Motor neuron (in vitro differentiated cells): ENCODE data around the gene SPDEF. TPM values are rescaled to one million over a fixed set of nuclear protein-coding genes. Genes with fewer than 3 reads are reported as not detected.

ENCODE experiments used
- ATAC-seq, 8 experiments: fragments of 200-7000 bp; cut with Tn5 transposase; replicated peaks in 6 of 8; 2 replicates each; pipeline ENCODE4 v1.8.0; 2021; ENCODE audit warnings: mild to moderate bottlenecking in 8 of 8, moderate library complexity in 8 of 8
- H3K27ac ChIP-seq, 2 donors: fragments of 250-450 bp; sonication (Bioruptor Pico); 2 replicates each; pipeline ENCODE4 v1.9.0; 2021; ENCODE audit warnings: antibody characterized with exemption in 2 of 2, mild to moderate bottlenecking in 2 of 2, moderate library complexity in 1 of 2
- H3K4me1 ChIP-seq, 2 donors: fragments of 250-450 bp; sonication (Bioruptor Pico); replicated peaks in 1 of 2; 2 replicates each; pipeline ENCODE4 v1.6.1; 2021; ENCODE audit warnings: antibody characterized with exemption in 2 of 2, mild to moderate bottlenecking in 2 of 2, moderate library complexity in 1 of 2
- H3K4me3 ChIP-seq, 5 donors: fragments of 250-450 bp; sonication (Bioruptor Pico); 2 replicates each; pipeline ENCODE4 v1.9.0; 2021; ENCODE audit warnings: antibody characterized with exemption in 5 of 5, mild to moderate bottlenecking in 5 of 5, moderate library complexity in 4 of 5
- WGBS, 10 experiments: fragments of 450-650 bp; shearing (Covaris generic); methylation state at CpG; one replicate each; pipeline ENCODE4 v1.0.0; 2022; 5-methylcytosine and 5-hydroxymethylcytosine counted together
- in situ Hi-C, 9 experiments: fragments of 400-800 bp; cut with MboI; loops; one replicate each; pipeline ENCODE4 v1.15.0; 2021; ENCODE audit warnings: low sequenced_read_pairs in 9 of 9, low pct_unique_long_range_greater_than_20kb in 2 of 9; ENCODE audit not compliant: unreplicated experiment in 9 of 9
- total RNA-seq, 8 experiments: library from RNA; unstranded; fragments of 300-600 nt; gene quantifications; 2 replicates each; pipeline versions ENCODE4 v1.2.3 to v1.2.4, GENCODE V29; 2022

Gene SPDEF
- total RNA-seq, 8 experiments from 2014 or later, result 0.13 to 0.57 (median 0.37) TPM; not detected in 2

DNA sequence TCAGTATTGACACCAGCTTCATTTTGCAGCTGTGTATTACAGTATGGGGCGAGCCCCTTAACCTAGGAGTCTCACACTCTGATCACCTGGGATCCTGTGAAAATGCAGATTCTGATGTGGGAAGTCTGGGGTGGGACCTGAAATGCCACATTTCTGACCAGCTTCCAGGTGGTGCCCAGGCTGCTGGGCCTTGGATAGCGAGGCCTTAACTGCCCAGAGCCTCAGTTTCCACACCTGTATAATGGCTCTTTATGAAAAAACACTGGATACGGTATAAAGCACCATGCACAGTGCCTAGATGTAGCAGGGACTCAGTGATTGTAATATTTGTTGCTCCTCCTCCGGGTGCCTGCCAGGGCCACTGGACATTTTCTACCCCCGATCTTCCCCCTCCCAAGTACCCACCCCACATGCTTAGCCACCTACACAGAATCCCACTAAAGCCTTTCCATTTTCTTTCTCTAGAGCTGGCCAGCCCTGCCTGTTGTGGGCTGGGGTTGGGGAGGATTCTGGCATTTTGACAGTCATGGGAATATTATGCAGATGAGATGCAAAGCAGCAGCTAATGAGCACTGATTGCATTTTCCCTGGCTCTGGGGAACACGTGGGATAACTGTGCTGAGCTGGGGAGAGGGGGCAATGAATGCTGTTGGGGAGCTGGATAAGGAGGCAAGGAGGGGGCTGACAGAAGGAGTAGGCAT, 44.8 kb downstream of the SPDEF start:
- H3K4me3 ChIP-seq, result no peak overlapping the region
- peak in 1 of 8 experiments; percentile 79 for ATAC-seq
- 60 to 100% (median 94%) methylated on average over 1 to 3 of the region's 6 CpGs; no CpG with 5 or more reads in 4 of the 10 experiments for WGBS, 10 experiments
- peaks cover 36 to 43% of the 10 kb centered on the region in 2 donors for H3K4me1 ChIP-seq
- no peak overlapping the region for H3K27ac ChIP-seq
- in situ Hi-C loops, result no loop called here

DNA sequence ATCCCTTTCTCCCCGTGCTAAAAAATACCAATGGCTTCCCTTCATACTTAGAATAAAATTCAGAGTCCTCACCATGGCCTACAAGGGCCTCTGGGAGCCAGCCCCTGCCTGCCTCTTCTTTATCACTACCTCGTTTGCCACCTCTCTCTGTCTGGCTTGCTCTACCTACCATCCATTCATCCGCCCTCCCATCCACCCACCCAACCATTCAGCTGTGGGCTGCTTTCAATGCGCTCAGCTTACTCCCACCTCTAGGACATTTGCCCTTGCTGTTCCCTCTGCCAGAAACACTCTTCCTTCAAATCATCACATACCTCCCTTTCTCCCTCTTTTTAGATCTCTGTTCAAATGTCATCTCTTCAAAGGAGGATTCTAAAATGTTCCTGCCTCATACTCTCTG, 45.8 kb downstream of the SPDEF start:
- ATAC-seq, result no peak
- 40 to 90% (median 77%) methylated on average over 1 to 3 of the region's 4 CpGs; no CpG with 5 or more reads in 4 of the 10 experiments for WGBS, 10 experiments
- Histone ChIP-seq H3K27ac (no peak overlapping the region), H3K4me3 (no peak overlapping the region), H3K4me1 (peaks cover 27 to 34% of the 10 kb centered on the region in 2 donors)
- in situ Hi-C loops, result no loop called here

DNA sequence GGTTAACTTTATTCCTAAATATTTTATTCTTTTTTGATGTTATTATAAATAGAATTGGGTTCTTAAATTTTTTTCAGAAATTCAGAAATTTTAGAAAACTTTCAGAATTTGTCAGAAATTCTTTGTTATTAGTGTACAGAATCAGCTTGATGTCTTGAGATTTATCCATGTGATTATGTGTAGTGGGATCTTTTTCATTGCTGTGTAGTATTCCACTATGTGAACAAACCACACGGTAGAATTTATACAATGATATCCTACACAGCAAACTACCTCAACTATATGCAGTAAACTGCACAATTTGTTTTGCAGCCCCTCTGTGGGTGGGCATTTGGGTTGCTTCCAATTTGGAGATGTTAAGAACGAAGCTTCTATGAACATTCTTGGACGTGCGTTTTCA, 46.3 kb downstream of the SPDEF start:
- Histone ChIP-seq H3K27ac (no peak overlapping the region), H3K4me1 (peaks cover 22 to 29% of the 10 kb centered on the region in 2 donors), H3K4me3 (no peak overlapping the region)
- no peak for ATAC-seq
- in situ Hi-C loops, result no loop called here
- 71 to 100% (median 95%) methylated on average over 1 to 4 of the region's 4 CpGs for WGBS, 10 experiments

DNA sequence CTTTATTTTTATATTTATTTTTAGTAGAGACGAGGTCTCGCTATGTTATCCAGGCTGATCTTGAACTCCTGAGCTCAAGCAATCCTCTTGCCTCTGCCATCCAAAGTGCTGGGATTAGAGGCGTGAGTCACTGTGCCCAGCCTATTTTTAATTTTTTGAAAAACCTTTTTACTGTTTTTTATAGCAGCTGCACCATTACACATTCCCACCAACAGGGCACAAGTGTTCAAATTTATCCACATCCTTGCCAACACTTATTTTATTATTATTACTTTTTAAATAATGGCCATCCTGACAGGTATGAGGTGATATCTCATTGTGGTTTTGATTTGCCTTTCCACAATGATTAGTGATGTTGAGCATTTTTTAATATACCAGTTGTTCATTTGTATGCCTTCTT, 47.7 kb downstream of the SPDEF start:
- Histone ChIP-seq H3K27ac (no peak overlapping the region), H3K4me1 (peaks cover 12 to 19% of the 10 kb centered on the region in 2 donors), H3K4me3 (no peak overlapping the region)
- in situ Hi-C loops, result no loop called here
- ATAC-seq, result no peak
- 73 to 100% (median 90%) methylated on average over 2 to 3 of the region's 3 CpGs; no CpG with 5 or more reads in 1 of the 10 experiments for WGBS, 10 experiments

DNA sequence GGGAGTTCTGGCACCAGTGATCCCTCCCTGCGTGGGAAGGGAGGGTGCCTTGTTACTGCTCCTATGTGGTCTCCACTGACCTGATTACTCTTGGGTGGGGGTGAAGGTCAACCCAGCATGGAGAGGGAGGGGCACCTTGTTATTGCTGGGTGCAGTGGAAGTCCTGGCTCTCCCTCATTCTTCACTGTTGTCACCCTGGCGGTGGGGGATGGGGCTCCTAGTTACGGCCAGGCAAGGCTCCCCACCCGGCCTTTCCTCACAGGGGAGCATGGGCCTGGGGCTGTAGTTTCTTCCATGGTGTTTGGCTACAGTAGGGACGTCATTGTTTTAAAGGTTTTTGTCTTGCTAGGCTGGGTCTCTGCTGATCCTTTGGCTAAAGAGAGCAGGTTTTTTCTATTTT, 49.4 kb downstream of the SPDEF start:
- no peak for ATAC-seq

DNA sequence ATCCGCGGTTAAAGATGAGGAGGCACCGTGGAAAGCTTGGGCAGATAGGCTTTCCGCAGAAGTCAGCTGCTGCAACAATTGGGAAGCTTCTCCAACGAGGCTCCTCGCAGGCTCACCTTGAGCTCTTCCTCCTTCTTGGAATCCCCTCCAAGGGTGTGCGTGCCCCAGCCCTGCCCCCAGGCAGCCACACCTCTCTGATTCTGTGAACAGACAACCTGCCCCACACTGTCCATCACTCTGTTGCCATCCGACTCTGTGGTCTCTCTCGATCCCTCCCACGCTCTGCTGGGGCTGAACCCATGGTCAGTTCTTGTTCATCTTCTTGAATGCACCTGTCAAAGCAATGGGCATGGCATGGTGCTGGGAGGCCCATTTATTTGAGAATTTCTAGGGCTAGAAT, 58.7 kb downstream of the SPDEF start:
- H3K27ac ChIP-seq, result no peak overlapping the region
- no peak overlapping the region for H3K4me3 ChIP-seq
- in situ Hi-C loops, result no loop called here
- WGBS, 10 experiments, result 70 to 89% (median 78%) methylated on average over 3 to 4 of the region's 10 CpGs; no CpG with 5 or more reads in 6 of the 10 experiments
- no peaks in the 10 kb centered on the region for H3K4me1 ChIP-seq
- no peak for ATAC-seq

More for the DNA sequence above, 49.4 kb downstream of the SPDEF start:
- Histone ChIP-seq H3K4me3 (no peak overlapping the region), H3K27ac (no peak overlapping the region), H3K4me1 (peaks cover 0 to 4% of the 10 kb centered on the region in 2 donors)
- in situ Hi-C loops, result no loop called here
- WGBS, 10 experiments, result 17 to 94% (median 61%) methylated on average over 1 to 3 of the region's 5 CpGs; no CpG with 5 or more reads in 2 of the 10 experiments

DNA sequence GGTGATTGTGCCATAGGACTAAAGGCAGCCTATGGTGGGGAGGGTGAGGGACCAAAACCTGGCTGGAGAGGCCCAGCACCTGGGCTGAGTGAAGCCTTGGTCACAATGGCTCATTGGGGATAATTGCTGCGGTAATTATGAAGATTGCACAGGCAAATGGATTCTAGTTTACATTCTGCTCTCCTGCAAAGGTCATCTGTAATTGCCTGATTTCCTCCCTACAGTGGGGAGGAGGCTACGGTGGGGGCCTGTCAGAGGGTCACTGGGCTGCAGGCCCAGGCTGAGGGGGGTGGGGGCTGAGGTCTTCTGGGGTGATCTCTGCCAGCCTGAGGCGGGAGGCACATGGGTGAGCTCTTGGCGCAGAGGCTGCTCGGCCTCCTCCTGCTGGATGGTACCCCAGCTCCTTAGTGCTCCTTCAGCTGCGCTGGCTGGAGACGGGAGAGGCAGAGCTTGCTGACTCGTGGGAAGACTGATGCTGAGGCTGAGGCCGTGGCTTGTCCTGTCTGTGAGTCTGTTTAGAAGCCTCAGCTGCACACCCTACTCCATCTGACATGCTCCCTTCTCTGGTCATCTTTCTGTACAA, 59.9 kb downstream of the SPDEF start:
- peak in 3 of 8 experiments; percentile 20 to 43 (median 31) for ATAC-seq
- 0 to 67% (median 30%) methylated on average over 1 to 2 of the region's 9 CpGs; no CpG with 5 or more reads in 6 of the 10 experiments for WGBS, 10 experiments
- in situ Hi-C loops, result no loop called here
- Histone ChIP-seq H3K4me1 (peaks cover 3 to 4% of the 10 kb centered on the region in 2 donors), H3K4me3 (no peak overlapping the region), H3K27ac (no peak overlapping the region)

DNA sequence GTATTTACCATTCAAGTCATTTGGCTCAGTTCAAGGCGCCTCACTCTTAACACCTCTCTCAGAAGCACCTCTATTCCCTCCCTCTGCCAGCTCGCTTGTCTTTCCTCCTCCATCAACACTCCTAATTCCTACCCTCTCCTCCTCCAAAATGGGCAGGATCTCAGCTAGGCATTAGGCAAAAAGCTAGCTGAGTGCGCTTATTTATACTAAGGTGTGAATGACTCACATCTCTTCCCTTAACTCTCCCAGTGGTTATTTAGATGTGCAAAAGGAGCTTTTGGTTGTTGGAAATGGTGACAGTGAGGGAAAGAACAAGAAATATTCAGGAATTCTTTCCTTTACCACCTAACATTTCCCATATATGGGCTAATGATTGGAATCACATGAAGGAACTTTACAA, 61.2 kb downstream of the SPDEF start:
- peak in 1 of 8 experiments; percentile 70 for ATAC-seq
- WGBS, 10 experiments, result 17 to 100% (median 93%) methylated on average over 1 to 3 of the region's 3 CpGs; no CpG with 5 or more reads in 1 of the 10 experiments
- peaks cover 13 to 16% of the 10 kb centered on the region in 2 donors for H3K4me1 ChIP-seq
- no peak overlapping the region for H3K27ac ChIP-seq
- in situ Hi-C loops, result no loop called here
- no peak overlapping the region for H3K4me3 ChIP-seq

DNA sequence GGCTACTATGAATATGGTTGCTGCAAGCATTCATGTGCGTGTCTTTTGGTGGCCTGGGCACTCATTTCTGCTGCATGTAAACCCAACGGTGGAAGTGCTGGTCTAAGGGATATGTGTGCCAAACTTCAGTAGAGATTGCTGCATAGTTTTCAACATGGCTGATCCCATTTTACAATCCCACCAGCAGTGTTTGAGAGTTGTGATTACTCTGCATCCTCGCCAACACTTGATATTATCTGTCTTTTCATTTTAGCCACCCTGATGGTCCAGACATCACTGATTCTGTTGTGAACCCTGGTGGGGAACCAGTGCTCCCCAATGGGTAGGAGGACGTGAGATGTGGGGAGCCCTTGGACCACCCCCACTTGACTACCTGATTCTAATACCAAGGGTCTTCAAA, 62.8 kb downstream of the SPDEF start:
- in situ Hi-C loops, result no loop called here
- Histone ChIP-seq H3K4me1 (peaks cover 13 to 17% of the 10 kb centered on the region in 2 donors), H3K27ac (no peak overlapping the region), H3K4me3 (no peak overlapping the region)
- 41 to 100% (median 86%) methylated on average over 2 to 4 of the region's 4 CpGs; no CpG with 5 or more reads in 4 of the 10 experiments for WGBS, 10 experiments
- ATAC-seq, result no peak

DNA sequence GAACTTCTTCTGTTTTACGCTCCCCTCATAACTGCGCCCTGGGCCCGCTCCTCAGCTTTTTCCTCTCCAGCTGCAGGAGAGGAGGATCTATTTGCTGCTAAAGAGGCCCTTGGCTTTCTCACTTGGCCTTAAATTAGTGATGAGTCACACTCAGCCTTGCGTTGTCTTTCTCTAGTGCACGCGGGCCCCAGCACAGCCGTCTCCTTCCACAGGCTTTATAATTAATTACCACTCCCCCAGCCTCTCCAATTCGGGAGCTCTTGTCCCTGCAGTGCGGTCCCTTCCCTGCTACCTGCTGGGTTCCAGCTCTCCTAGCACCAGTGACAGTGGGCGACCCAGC, 65.1 kb downstream of the SPDEF start:
- Histone ChIP-seq H3K4me1 (peaks cover 13 to 17% of the 10 kb centered on the region in 2 donors), H3K27ac (peak overlapping the region; percentile 73 to 78), H3K4me3 (no peak overlapping the region)
- WGBS, 10 experiments, result 0 to 100% (median 51%) methylated on average over 1 to 6 of the region's 10 CpGs; no CpG with 5 or more reads in 2 of the 10 experiments
- peak; percentile 34 to 97 (median 95) for ATAC-seq
- in situ Hi-C loops, result no loop called here

DNA sequence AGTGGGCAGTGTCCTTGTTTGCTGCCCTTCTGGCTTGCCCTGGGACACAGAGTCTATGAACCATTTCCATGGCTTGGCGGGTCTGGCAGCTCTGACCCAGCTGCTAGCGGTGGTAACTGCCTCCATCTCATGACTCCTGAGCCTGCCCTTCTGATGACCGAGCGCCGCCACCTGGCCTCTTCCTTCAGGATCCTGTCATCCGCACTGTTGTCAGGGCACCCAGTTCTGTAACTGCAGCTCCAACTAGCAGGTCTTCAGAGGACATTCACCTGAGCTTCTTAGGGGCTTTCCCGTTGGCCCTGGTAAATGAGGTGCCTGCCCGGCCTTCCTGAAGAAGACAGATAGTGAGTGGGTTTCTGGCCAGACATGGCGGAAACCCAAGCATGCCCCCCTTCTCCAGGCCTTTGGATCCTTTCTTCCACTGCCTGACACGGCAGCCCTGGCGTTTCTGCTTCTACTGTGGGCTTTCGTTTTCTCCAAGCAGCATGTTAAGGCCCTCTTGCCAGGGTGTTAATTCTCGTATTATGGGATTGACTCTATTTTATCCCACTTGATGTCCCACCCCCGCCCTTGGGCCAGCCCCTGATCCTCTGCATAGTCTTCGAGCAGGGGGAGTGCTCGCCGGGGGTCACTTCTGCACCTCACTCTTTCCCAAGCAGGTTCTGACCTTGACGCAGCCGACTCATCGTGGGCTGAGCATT, 65.6 kb downstream of the SPDEF start:
- H3K4me3 ChIP-seq, result no peak overlapping the region
- in situ Hi-C loops, result no loop called here
- ATAC-seq, result no peak
- H3K4me1 ChIP-seq, result peaks cover 13 to 17% of the 10 kb centered on the region in 2 donors
- H3K27ac ChIP-seq, result peak overlapping the region; percentile 73 to 78
- WGBS, 10 experiments, result 21 to 100% (median 78%) methylated on average over 2 to 10 of the region's 20 CpGs; no CpG with 5 or more reads in 4 of the 10 experiments

DNA sequence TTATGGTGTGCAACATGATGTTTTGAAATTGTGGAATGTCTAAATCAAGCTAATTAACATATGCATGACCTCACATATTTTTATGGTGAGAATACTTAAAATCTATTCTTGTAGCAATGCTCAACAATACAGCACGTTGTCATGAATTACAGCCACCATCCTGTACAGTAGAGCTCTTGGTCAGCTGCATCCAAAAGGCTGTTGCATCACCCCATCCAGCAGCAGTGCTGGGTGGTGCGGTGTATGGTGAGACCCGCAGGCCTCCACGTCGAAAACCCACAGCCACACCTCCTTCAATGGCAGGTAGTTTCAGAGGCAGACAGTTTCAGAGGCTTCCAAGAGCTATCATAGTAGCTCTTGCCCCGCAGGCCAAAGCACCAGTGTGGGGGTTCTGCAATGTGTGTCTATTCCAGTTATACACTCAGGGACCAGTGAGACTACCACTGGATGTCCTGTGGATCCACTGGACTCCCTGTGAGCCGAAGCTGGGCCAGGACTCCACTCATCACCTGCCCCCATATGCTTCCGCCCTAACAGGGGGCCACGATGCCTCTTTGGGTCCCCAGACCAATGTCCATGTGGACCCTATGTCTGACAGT, 66.8 kb downstream of the SPDEF start:
- H3K4me3 ChIP-seq, result no peak overlapping the region
- peaks cover 13 to 17% of the 10 kb centered on the region in 2 donors for H3K4me1 ChIP-seq
- H3K27ac ChIP-seq, result no peak overlapping the region
- WGBS, 10 experiments, result 75 to 100% (median 83%) methylated on average over 1 to 7 of the region's 9 CpGs; no CpG with 5 or more reads in 4 of the 10 experiments
- ATAC-seq, result peak in 6 of 8 experiments; percentile 37 to 80 (median 58)
- in situ Hi-C loops, result no loop called here
